ENCODE measurements around the gene PEAK1. TPM values are rescaled to one million over a fixed set of nuclear protein-coding genes. Genes with fewer than 3 reads are reported as not detected.

PEAK1 gene
- total and polyA plus RNA-seq, 10 of the 15 experiments (the other 5 are each of a cell fraction or from before 2014, with no cell fraction given): 0.62 to 24.2 (median 11.2) TPM

GRCh38 chr15:77201665-77202064, 218.2 kb downstream of the PEAK1 start (continued):
- TF ChIP-seq TAF1 (IDR thresholded peaks at IDR 0.05; ENCODE audit: borderline replicate concordance, low read depth, low read length): no peak
- no peak for TF ChIP-seq CHD1 (IDR thresholded peaks at IDR 0.05; ENCODE audit: low read depth, low read length)
- no peak for TF ChIP-seq SKIL (IDR thresholded peaks at IDR 0.05; ENCODE audit: low read depth, poor library complexity, severe bottlenecking)

- ChIA-PET POLR2A (interaction anchor here (0.6 kb wide), 1 partner anchor 15 kb away, joined by 3 read pairs; no protein-coding TSS in a partner anchor), RAD21 (ENCODE audit: unreplicated experiment) (interaction anchor here (0.7 kb wide), 1 partner anchor 85 kb away, joined by 3 read pairs; no protein-coding TSS in a partner anchor)
Measured at GRCh38 chr15:77196381-77196780, 223.5 kb downstream of the PEAK1 start.

More at GRCh38 chr15:77196381-77196780, 223.5 kb downstream of the PEAK1 start:
- intact Hi-C loops (cut with micrococcal nuclease; ENCODE audit: unreplicated experiment) (no loop called here), in situ Hi-C loops (cut with MboI) (no loop called here)
- Histone ChIP-seq H3K4me1 (ENCODE audit: control insufficient read depth, insufficient read depth, low read length) (no peaks in the 10 kb centered on the region), H2AFZ (ENCODE audit: control insufficient read depth, low read depth, low read length) (no peak overlapping the region), H3K9me3 (replicated peaks; ENCODE audit: control insufficient read depth, insufficient read depth, low read length) (no peaks in the 10 kb centered on the region; the same call in 1 of the 3 replicates), H3K36me3 (ENCODE audit: control insufficient read depth in 2 of 2, insufficient read depth in 2 of 2, low read length in 1 of 2) (no peaks in the 10 kb centered on the region), H3K4me3 (no peak overlapping the region), H4K20me1 (ENCODE audit: control insufficient read depth, insufficient read depth) (no peaks in the 10 kb centered on the region), H3K27ac (ENCODE audit: control insufficient read depth, insufficient read depth) (no peak overlapping the region), H3K4me2 (ENCODE audit: control insufficient read depth, insufficient read depth) (no peak overlapping the region), H3K79me2 (ENCODE audit: control insufficient read depth, insufficient read depth, low read length) (no peaks in the 10 kb centered on the region), H3K9ac (ENCODE audit: control insufficient read depth, insufficient read depth, low read length) (no peak overlapping the region), H3K27me3 (replicated peaks in 1 of 2; ENCODE audit: control insufficient read depth in 2 of 2, insufficient read depth in 2 of 2, low read length in 1 of 2) (no peaks in the 10 kb centered on the region)
- BruUV-seq (replicated peaks): no TSS peak
- ChIA-PET CTCF (interaction anchor here (0.6 to 18.9 kb wide), 7 partner anchors 9 to 347 kb away, joined by 3 to 411 read pairs (median 6); no protein-coding TSS in a partner anchor), SMC1A (ENCODE audit: uncharacterized antibody, unreplicated experiment) (interaction anchor here (0.7 to 2.0 kb wide), 4 partner anchors 9 to 97 kb away, joined by 3 to 5 read pairs (median 4); no protein-coding TSS in a partner anchor)
- DNase-seq (ENCODE audit: low read depth, low spot score) (no peak), FAIRE-seq (no peak), ATAC-seq (no peak)
- TF ChIP-seq POU2F2 (IDR thresholded peaks at IDR 0.05; ENCODE audit: borderline replicate concordance, low read depth, low read length) (no peak), MYC (IDR thresholded peaks at IDR 0.05; ENCODE audit: insufficient read depth, insufficient read length, insufficient replicate concordance, low read length, severe bottlenecking) (no peak), RBBP5 (conservative IDR thresholded peaks at IDR 0.05) (no peak), TBL1XR1 (IDR thresholded peaks at IDR 0.05; ENCODE audit: low read depth, low read length) (no peak)

All from GM12878 (cell line).